Colonic mucosa (tissue), 4 donors: ENCODE data around the gene ONECUT1. TPM values are rescaled to one million over a fixed set of nuclear protein-coding genes. Genes with fewer than 3 reads are reported as not detected.

Experiments used
- DNase-seq: peaks from one replicate; pipeline ENCODE4 v3.0.0-alpha.2; 2020
- H3K27ac ChIP-seq: fragments of 200-600 bp; one replicate; pipeline ENCODE4 v1.8.0; 2021
- H3K27me3 ChIP-seq: fragments of 200-600 bp; one replicate; pipeline ENCODE4 v1.8.0; 2021
- H3K36me3 ChIP-seq: fragments of 200-600 bp; one replicate; pipeline ENCODE4 v1.8.0; 2021
- H3K4me1 ChIP-seq: fragments of 200-600 bp; one replicate; pipeline ENCODE4 v1.8.0; 2021; ENCODE audit warnings: mild to moderate bottlenecking
- H3K4me3 ChIP-seq: fragments of 200-600 bp; one replicate; pipeline ENCODE4 v1.8.0; 2021
- H3K9ac ChIP-seq, 2 donors: one replicate each; pipeline ENCODE4 v1.7.0; 2013; ENCODE audit warnings: control low read depth in 2 of 2, low read depth in 2 of 2, low read length in 2 of 2
- H3K9me3 ChIP-seq: fragments of 200-600 bp; one replicate; pipeline ENCODE4 v1.8.0; 2021
- CTCF ChIP-seq: fragments of 200-600 bp; IDR thresholded peaks from one replicate; pipeline ENCODE4 v1.8.0; 2022; ENCODE audit warnings: antibody characterized with exemption, mild to moderate bottlenecking
- intact Hi-C: fragments of 100-400 bp; cut with DNase I; formaldehyde crosslinking; loops from one replicate; pipeline ENCODE4 v1.14.1; 2022
- total RNA-seq, 2 donors: library from RNA; stranded (reverse); fragmentation: NEBNext Ultra II Directional in 1 of 2; extraction: Animal tissue kit (Norgen Biotek cat#: 25700) in 1 of 2; gene quantifications; one replicate each; pipeline ENCODE4 v1.2.1, GENCODE V29; 2021
- donor health status: healthy.
- donor health status: DM: no; HTN: no; CAD: no.
- donor health status: DM: no; HTN: no; CAD: no.

Gene ONECUT1
- total RNA-seq, 2 donors from 2014 or later = 0.64 TPM; not detected in 1

GRCh38 chr15:52799145-52799811 is 9.1 kb upstream of the ONECUT1 start:
- Histone ChIP-seq H3K9me3 (no peaks in the 10 kb centered on the region), H3K27me3 (peaks cover 95% of the 10 kb centered on the region), H3K4me3 (no peak overlapping the region), H3K36me3 (no peaks in the 10 kb centered on the region), H3K27ac (no peak overlapping the region), H3K4me1 (no peaks in the 10 kb centered on the region), H3K9ac (no peak overlapping the region)
- DNase-seq = no peak
- no peak for TF ChIP-seq CTCF
- intact Hi-C loops = no loop called here

GRCh38 chr15:52798529-52799101 is 8.5 kb upstream of the ONECUT1 start:
- H3K9ac ChIP-seq = no peak overlapping the region
- intact Hi-C loops = no loop called here
- no peak for TF ChIP-seq CTCF
- H3K9me3 ChIP-seq = no peaks in the 10 kb centered on the region
- no peaks in the 10 kb centered on the region for H3K4me1 ChIP-seq
- H3K27me3 ChIP-seq = peaks cover 88% of the 10 kb centered on the region
- no peak overlapping the region for H3K4me3 ChIP-seq
- H3K36me3 ChIP-seq = no peaks in the 10 kb centered on the region
- DNase-seq = no peak
- H3K27ac ChIP-seq = no peak overlapping the region

- H3K9ac ChIP-seq = no peak overlapping the region
- H3K27ac ChIP-seq = no peak overlapping the region
- DNase-seq = no peak
- H3K4me3 ChIP-seq = no peak overlapping the region
- H3K4me1 ChIP-seq = no peaks in the 10 kb centered on the region
- H3K27me3 ChIP-seq = peaks cover 86% of the 10 kb centered on the region
- TF ChIP-seq CTCF = no peak
- no peaks in the 10 kb centered on the region for H3K9me3 ChIP-seq
- H3K36me3 ChIP-seq = no peaks in the 10 kb centered on the region
- intact Hi-C loops = no loop called here
Observed at GRCh38 chr15:52797625-52798501, 7.7 kb upstream of the ONECUT1 start.

GRCh38 chr15:52796753-52797520 is 6.8 kb upstream of the ONECUT1 start:
- intact Hi-C loops = no loop called here
- H3K9me3 ChIP-seq = no peaks in the 10 kb centered on the region
- peaks cover 81% of the 10 kb centered on the region for H3K27me3 ChIP-seq
- no peak overlapping the region for H3K27ac ChIP-seq
- H3K36me3 ChIP-seq = no peaks in the 10 kb centered on the region
- no peak for DNase-seq
- no peaks in the 10 kb centered on the region for H3K4me1 ChIP-seq
- H3K4me3 ChIP-seq = no peak overlapping the region
- H3K9ac ChIP-seq = no peak overlapping the region
- no peak for TF ChIP-seq CTCF

GRCh38 chr15:52796228-52796521 is 6.0 kb upstream of the ONECUT1 start:
- Histone ChIP-seq H3K27me3 (peaks cover 73% of the 10 kb centered on the region), H3K9ac (no peak overlapping the region), H3K9me3 (no peaks in the 10 kb centered on the region), H3K36me3 (no peaks in the 10 kb centered on the region), H3K4me3 (no peak overlapping the region), H3K4me1 (no peaks in the 10 kb centered on the region), H3K27ac (no peak overlapping the region)
- TF ChIP-seq CTCF = no peak
- intact Hi-C loops = no loop called here
- no peak for DNase-seq
